NOMO-1 treated with DMSO at 0.1 percent for 48 hours (cell line): ENCODE results near the gene MRPL54.

Experiments
- DNase-seq: peaks from one replicate; lab custom pipeline; 2025; ENCODE audit not compliant: unreplicated experiment; lab: John Stamatoyannopoulos, UW

Gene MRPL54

GRCh38 chr19:3768748-3769099, 6.2 kb downstream of the MRPL54 start:
- no peak for DNase-seq

- no peak for DNase-seq
Observed at GRCh38 chr19:3769494-3769893, 7.0 kb downstream of the MRPL54 start.

GRCh38 chr19:3770136-3770999, 7.9 kb downstream of the MRPL54 start:
- DNase-seq: no peak

- DNase-seq: no peak
Observed at GRCh38 chr19:3771000-3771905, 8.8 kb downstream of the MRPL54 start.

- no peak for DNase-seq
Observed at GRCh38 chr19:3771906-3772455, 9.5 kb downstream of the MRPL54 start, which contains the start of gene RAX2. Gene RAX2, minus strand, starts transcription at chr19:3772228. Its CDS starts 486 bp downstream, at chr19:3771742.

GRCh38 chr19:3773814-3774515, 11.5 kb downstream of the MRPL54 start:
- no peak for DNase-seq

GRCh38 chr19:3774621-3775373, 12.3 kb downstream of the MRPL54 start:
- peak; percentile 51 for DNase-seq

- no peak for DNase-seq
Observed at GRCh38 chr19:3775374-3775711, 12.9 kb downstream of the MRPL54 start.

- DNase-seq: no peak
Observed at GRCh38 chr19:3775831-3776230, 13.3 kb downstream of the MRPL54 start.

GRCh38 chr19:3776479-3777040, 14.1 kb downstream of the MRPL54 start:
- no peak for DNase-seq

- no peak for DNase-seq
Observed at GRCh38 chr19:3778104-3778867, 15.8 kb downstream of the MRPL54 start.

- no peak for DNase-seq
Observed at GRCh38 chr19:3778899-3779723, 16.6 kb downstream of the MRPL54 start.

- no peak for DNase-seq
Observed at GRCh38 chr19:3780786-3781304, 18.4 kb downstream of the MRPL54 start.

- no peak for DNase-seq
Observed at GRCh38 chr19:3781603-3782002, 19.1 kb downstream of the MRPL54 start.

- DNase-seq: no peak
Observed at GRCh38 chr19:3782330-3782729, 19.8 kb downstream of the MRPL54 start.

GRCh38 chr19:3782903-3783302, 20.4 kb downstream of the MRPL54 start:
- DNase-seq: no peak

- DNase-seq: no peak
Observed at GRCh38 chr19:3783660-3784584, 21.4 kb downstream of the MRPL54 start.
